Mucosa of descending colon (tissue), 3 donors: ENCODE data around the gene CAND1. TPM values are rescaled to one million over a fixed set of nuclear protein-coding genes. Genes with fewer than 3 reads are reported as not detected.

Experiments used
- ATAC-seq: fragments of 200-7000 bp; cut with Tn5 transposase; one replicate; pipeline ENCODE4 v1.9.1; 2020; ENCODE audit warnings: mild to moderate bottlenecking, moderate library complexity
- DNase-seq, 3 donors: peaks; one replicate each; pipeline ENCODE4 v3.0.0-alpha.2; 2020
- H3K36me3 ChIP-seq: fragments of 200-600 bp; one replicate; pipeline ENCODE4 v1.8.0; 2021; ENCODE audit warnings: low read depth, mild to moderate bottlenecking
- H3K4me1 ChIP-seq: fragments of 200-600 bp; one replicate; pipeline ENCODE4 v1.8.0; 2021; ENCODE audit warnings: low read depth, mild to moderate bottlenecking
- H3K4me3 ChIP-seq: fragments of 200-600 bp; one replicate; pipeline ENCODE4 v1.8.0; 2021; ENCODE audit warnings: mild to moderate bottlenecking
- H3K9me3 ChIP-seq: fragments of 200-600 bp; one replicate; pipeline ENCODE4 v1.8.0; 2021; ENCODE audit warnings: mild to moderate bottlenecking
- intact Hi-C, 2 donors: fragments of 100-400 bp; cut with DNase I in 1 of 2; cut with micrococcal nuclease in 1 of 2; formaldehyde crosslinking; loops; one replicate each; pipeline versions ENCODE4 v1.11.0 to v1.11.1; 2022; cut with DNase I, micrococcal nuclease
- total RNA-seq, 3 donors: library from RNA; stranded (reverse); fragmentation: NEBNext Ultra II Directional in 2 of 3; extraction: Animal tissue kit (Norgen Biotek cat#: 25700) in 2 of 3; gene quantifications; one replicate each; pipeline versions ENCODE4 v1.2.1 to v1.2.4, GENCODE V29; 2021 to 2023
- TF ChIP-seq, protein P1 (sequence below): fragments of 200-600 bp; IDR thresholded peaks from one replicate; pipeline ENCODE4 v1.8.0; 2022; ENCODE audit warnings: antibody characterized with exemption, mild to moderate bottlenecking
- donor health status: DM: no; HTN: no; CAD: no; lungs with moderate emphysema.
- donor health status: DM: no; HTN: no; CAD: no.
- donor health status: DM: no; HTN: yes; CAD: no.

The CAND1 gene
- total RNA-seq, 3 donors from 2014 or later = 95.1 to 114 (median 101) TPM

DNA sequence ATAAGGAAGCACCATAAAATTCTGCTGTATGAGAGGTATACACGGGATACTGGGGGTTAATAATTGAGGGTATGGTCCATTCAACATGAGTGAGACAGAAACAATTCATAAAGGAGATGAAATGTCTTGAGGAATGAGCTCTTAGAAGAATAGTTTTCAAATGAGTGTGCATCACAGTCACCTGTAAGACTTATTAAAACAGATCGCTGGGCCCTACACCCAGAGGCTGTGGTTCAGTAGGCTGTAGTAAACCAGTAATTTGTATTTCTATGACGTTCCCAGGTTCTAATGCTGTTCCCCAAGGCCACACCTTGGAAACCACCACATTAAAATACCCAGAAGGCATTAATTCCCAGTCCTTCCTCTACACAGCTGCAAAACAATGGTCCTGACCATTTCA, 49.6 kb downstream of the CAND1 start:
- H3K36me3 ChIP-seq = no peaks in the 10 kb centered on the region
- no peak overlapping the region for H3K4me3 ChIP-seq
- no peaks in the 10 kb centered on the region for H3K4me1 ChIP-seq
- intact Hi-C loops = no loop called here
- TF ChIP-seq, protein P1, sequence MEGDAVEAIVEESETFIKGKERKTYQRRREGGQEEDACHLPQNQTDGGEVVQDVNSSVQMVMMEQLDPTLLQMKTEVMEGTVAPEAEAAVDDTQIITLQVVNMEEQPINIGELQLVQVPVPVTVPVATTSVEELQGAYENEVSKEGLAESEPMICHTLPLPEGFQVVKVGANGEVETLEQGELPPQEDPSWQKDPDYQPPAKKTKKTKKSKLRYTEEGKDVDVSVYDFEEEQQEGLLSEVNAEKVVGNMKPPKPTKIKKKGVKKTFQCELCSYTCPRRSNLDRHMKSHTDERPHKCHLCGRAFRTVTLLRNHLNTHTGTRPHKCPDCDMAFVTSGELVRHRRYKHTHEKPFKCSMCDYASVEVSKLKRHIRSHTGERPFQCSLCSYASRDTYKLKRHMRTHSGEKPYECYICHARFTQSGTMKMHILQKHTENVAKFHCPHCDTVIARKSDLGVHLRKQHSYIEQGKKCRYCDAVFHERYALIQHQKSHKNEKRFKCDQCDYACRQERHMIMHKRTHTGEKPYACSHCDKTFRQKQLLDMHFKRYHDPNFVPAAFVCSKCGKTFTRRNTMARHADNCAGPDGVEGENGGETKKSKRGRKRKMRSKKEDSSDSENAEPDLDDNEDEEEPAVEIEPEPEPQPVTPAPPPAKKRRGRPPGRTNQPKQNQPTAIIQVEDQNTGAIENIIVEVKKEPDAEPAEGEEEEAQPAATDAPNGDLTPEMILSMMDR = no peak
- ATAC-seq = no peak
- DNase-seq = no peak
- no peaks in the 10 kb centered on the region for H3K9me3 ChIP-seq

DNA sequence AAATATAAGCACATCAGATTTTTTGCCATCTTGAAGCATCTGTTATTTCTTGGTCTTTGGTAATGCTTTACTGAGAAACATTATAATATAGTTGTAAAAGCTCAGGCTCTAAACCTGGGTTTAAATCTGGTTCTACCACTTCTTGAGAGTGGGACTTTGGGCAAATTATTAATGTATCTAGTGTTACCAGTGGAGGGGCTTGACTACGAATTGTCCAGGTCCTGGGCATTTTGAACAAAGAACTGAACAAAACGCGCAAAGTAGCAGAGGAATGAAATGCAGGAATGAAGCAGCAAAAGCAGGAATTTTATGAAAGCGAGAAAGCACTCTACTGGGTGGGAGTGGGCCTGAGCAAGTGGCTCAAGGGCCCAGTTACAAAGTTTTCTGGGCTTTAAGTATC, 50.8 kb downstream of the CAND1 start:
- DNase-seq (no peak), ATAC-seq (no peak)
- H3K4me3 ChIP-seq = no peak overlapping the region
- H3K4me1 ChIP-seq = no peaks in the 10 kb centered on the region
- intact Hi-C loops = no loop called here
- H3K9me3 ChIP-seq = no peaks in the 10 kb centered on the region
- H3K36me3 ChIP-seq = no peaks in the 10 kb centered on the region
- TF ChIP-seq, protein P1 = no peak

DNA sequence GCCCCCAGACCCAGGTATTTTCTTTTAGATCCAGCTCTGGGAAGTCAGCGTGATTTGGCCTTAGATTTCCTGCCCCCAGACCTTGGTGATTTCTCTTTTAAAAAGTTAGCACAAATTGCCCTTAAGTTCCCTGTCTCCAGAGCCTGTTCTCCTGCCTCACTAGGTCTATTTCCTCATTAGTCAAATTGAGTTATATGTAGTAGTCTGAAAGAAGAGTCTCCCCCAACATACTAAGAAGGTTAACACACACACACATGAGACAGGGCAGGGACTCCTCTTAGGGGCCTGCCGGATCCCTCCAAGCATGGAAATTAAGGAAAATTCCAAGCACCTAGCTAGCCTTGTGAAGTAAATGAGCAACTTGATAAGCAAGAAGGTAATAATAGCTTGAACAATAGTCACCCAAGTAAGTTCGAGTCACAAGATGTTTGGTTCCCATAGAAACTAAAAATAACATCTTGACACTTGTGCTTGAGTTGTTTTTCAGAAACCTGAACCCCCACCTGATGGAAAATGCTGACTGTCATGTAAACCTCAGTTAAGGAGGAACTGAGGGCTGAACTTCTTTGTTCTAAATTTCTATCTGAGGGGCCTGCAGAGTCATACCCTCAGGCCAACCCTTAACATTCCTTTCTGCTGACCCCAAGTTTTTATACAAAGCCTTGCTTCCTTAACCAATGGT, 51.6 kb downstream of the CAND1 start:
- intact Hi-C loops = no loop called here
- no peak for DNase-seq
- ATAC-seq = no peak
- Histone ChIP-seq H3K4me1 (no peaks in the 10 kb centered on the region), H3K9me3 (no peaks in the 10 kb centered on the region), H3K4me3 (no peak overlapping the region), H3K36me3 (no peaks in the 10 kb centered on the region)
- TF ChIP-seq, protein P1 = no peak

DNA sequence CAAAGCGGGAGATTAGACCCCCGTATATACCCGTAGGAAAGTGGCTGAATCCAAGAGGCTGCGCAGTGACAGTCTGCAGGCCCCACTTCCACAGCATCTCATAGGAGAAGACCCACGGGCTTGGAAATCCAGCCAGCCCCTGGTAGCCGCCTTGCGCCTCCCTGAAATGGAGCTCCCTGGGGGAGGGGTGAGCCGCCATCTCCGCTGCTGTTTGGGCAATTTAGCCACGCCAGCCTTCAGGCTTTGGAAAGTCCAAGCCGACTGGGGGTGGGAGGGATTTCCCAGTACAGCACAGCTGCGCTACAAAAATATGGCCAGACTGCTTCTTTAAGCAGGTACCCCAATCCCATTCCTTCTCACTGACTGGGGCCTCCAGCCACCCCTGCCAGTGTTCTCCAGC, 53.4 kb downstream of the CAND1 start:
- ATAC-seq = no peak

DNA sequence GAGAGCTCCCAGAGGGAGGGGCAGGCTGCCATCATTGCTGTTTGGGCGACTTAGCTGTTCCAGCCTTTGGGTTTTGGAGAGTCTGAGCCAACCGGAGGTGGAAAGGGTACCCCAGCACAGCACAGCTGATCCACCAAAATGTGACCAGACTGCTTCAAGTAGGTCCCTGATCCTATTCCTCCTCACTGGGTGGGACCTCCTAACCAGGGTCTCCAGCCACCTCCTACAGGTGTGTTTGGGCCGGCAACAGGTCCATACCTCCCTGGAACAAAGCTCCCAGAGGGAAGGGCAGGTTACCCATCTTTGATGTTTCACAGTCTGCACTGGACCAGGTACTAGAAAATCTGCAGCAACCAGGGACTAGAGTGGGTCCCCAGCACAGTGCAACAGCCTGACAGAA, 53.8 kb downstream of the CAND1 start:
- DNase-seq = no peak
- H3K36me3 ChIP-seq = no peaks in the 10 kb centered on the region
- H3K9me3 ChIP-seq = no peaks in the 10 kb centered on the region
- intact Hi-C loops = no loop called here
- H3K4me3 ChIP-seq = no peak overlapping the region
- no peak for ATAC-seq
- H3K4me1 ChIP-seq = no peaks in the 10 kb centered on the region
- TF ChIP-seq, protein P1 = no peak

More for the DNA sequence above, 53.4 kb downstream of the CAND1 start:
- TF ChIP-seq, protein P1 = no peak
- intact Hi-C loops = no loop called here
- no peak overlapping the region for H3K4me3 ChIP-seq
- peak in 1 of 3 donors; percentile 22 for DNase-seq
- no peaks in the 10 kb centered on the region for H3K36me3 ChIP-seq
- H3K9me3 ChIP-seq = no peaks in the 10 kb centered on the region
- no peaks in the 10 kb centered on the region for H3K4me1 ChIP-seq

DNA sequence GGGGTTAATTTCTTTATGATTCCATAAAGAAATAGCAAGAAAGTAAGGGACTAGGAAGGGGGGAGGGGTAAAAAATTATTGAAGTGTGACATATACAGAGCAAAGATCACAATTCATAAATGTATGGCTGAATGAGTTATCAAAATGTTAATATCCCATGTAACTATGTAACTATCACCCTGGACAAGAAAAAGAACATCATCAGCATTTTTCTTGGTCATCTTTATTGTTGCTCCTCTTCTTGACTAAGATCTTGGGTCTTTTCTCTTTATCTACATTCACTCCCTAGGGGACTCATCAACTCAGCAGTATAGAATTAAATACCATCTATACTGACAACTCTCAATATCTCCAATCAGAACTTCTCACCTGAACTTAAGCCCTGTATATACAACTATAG, 57.5 kb downstream of the CAND1 start:
- TF ChIP-seq, protein P1 = no peak
- Histone ChIP-seq H3K36me3 (no peaks in the 10 kb centered on the region), H3K9me3 (no peaks in the 10 kb centered on the region), H3K4me3 (no peak overlapping the region), H3K4me1 (no peaks in the 10 kb centered on the region)
- ATAC-seq = no peak
- DNase-seq = no peak
- intact Hi-C loops = no loop called here
